Measurements from ENCODE around the gene CNN1.

DNA sequence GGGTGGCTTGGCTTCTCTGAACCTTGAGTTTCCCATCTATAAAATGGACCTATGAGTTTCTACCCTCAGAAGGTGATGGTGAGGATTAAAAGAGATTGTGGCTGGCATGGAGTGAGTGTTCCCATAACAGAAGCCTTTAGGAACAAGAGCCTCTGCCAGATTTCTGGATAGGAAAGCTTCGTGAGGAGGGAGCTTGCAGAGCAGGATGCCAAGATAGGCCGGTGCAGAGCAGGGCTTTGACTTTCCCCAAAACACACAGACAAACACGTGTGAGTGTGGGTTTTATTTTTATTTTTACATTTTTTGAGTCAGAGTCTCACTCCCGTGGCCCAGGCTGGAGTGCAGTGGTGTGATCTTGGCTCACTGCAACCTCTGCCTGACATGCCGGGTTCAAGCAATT, 3.7 kb upstream of the CNN1 start:
- TF ChIP-seq POLR2A (IDR thresholded peaks at IDR 0.05), result no peak
- TF ChIP-seq, protein P1, sequence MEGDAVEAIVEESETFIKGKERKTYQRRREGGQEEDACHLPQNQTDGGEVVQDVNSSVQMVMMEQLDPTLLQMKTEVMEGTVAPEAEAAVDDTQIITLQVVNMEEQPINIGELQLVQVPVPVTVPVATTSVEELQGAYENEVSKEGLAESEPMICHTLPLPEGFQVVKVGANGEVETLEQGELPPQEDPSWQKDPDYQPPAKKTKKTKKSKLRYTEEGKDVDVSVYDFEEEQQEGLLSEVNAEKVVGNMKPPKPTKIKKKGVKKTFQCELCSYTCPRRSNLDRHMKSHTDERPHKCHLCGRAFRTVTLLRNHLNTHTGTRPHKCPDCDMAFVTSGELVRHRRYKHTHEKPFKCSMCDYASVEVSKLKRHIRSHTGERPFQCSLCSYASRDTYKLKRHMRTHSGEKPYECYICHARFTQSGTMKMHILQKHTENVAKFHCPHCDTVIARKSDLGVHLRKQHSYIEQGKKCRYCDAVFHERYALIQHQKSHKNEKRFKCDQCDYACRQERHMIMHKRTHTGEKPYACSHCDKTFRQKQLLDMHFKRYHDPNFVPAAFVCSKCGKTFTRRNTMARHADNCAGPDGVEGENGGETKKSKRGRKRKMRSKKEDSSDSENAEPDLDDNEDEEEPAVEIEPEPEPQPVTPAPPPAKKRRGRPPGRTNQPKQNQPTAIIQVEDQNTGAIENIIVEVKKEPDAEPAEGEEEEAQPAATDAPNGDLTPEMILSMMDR (IDR thresholded peaks at IDR 0.05), result no peak

Data from body of pancreas (tissue), 4 donors.